ENCODE results near the gene TSKS. TPM values are rescaled to one million over a fixed set of nuclear protein-coding genes. Genes with fewer than 3 reads are reported as not detected.
A peak's percentile ranks its signal among the peaks of the same experiment; 100 is the strongest.

Gene TSKS
- total RNA-seq, 1 donor from 2014 or later = not detected

- peak in 1 of 2 donors; percentile 59 for DNase-seq (ENCODE audit: low spot score in 2 of 2)
- Histone ChIP-seq H3K27me3 (no peaks in the 10 kb centered on the region), H3K9me3 (no peaks in the 10 kb centered on the region), H3K36me3 (peaks cover 75 to 92% of the 10 kb centered on the region in 2 donors), H3K4me1 (peaks cover 0 to 5% of the 10 kb centered on the region in 2 donors), H3K27ac (no peak overlapping the region), H3K4me3 (no peak overlapping the region)
- no peak for TF ChIP-seq CTCF (IDR thresholded peaks at IDR 0.05)
- intact Hi-C loops (cut with DNase I) = no loop called here
Measured at GRCh38 chr19:49799798-49800376, 36.8 kb upstream of the TSKS start.

DNA sequence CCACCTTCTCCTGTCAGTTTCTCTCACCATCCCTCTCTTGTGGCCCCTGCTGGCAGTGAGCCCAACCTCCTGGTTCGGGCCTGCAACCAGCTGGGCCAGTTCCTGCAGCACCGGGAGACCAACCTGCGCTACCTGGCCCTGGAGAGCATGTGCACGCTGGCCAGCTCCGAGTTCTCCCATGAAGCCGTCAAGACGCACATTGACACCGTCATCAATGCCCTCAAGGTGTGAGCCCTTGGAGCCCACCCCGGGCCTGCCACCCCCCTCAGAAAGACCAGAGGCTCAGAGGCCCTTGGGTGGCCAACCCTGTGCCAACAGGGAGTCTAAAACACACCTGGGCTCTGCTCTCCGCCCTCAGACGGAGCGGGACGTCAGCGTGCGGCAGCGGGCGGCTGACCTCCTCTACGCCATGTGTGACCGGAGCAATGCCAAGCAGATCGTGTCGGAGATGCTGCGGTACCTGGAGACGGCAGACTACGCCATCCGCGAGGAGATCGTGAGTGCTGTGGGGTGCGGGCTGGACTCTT is 36.2 kb upstream of the TSKS start:
- peak in 1 of 2 donors; percentile 61 for DNase-seq (ENCODE audit: low spot score in 2 of 2)
- Histone ChIP-seq H3K27ac (no peak overlapping the region), H3K27me3 (no peaks in the 10 kb centered on the region), H3K9me3 (no peaks in the 10 kb centered on the region), H3K36me3 (peaks cover 75 to 92% of the 10 kb centered on the region in 2 donors), H3K4me1 (peaks cover 0 to 5% of the 10 kb centered on the region in 2 donors), H3K4me3 (no peak overlapping the region)
- no peak for TF ChIP-seq CTCF (IDR thresholded peaks at IDR 0.05)
- intact Hi-C loops (cut with DNase I) = no loop called here

DNA sequence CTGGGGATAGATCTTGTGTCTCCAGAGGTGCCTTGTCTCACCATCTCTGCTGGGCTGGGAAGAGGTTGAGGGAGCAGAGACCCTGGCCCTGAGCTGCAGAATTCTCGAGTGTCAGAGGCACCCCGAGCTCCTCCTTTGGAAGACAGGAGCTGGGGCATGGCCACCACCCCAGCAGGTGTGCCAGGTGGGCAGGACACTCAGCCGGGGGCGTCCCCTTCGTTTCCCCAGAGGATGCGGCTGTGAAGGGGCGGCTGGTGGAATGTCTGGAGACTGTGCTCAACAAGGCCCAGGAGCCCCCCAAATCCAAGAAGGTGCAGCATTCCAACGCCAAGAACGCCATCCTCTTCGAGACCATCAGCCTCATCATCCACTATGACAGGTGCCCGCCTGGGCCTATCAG is 35.5 kb upstream of the TSKS start:
- peaks cover 0 to 5% of the 10 kb centered on the region in 2 donors for H3K4me1 ChIP-seq
- H3K36me3 ChIP-seq = peaks cover 72 to 94% of the 10 kb centered on the region in 2 donors
- no peaks in the 10 kb centered on the region for H3K27me3 ChIP-seq
- intact Hi-C loops (cut with DNase I) = no loop called here
- TF ChIP-seq CTCF (IDR thresholded peaks at IDR 0.05) = no peak
- DNase-seq (ENCODE audit: low spot score in 2 of 2) = peak in 1 of 2 donors; percentile 58
- H3K27ac ChIP-seq = no peak overlapping the region
- no peak overlapping the region for H3K4me3 ChIP-seq
- no peaks in the 10 kb centered on the region for H3K9me3 ChIP-seq

DNA sequence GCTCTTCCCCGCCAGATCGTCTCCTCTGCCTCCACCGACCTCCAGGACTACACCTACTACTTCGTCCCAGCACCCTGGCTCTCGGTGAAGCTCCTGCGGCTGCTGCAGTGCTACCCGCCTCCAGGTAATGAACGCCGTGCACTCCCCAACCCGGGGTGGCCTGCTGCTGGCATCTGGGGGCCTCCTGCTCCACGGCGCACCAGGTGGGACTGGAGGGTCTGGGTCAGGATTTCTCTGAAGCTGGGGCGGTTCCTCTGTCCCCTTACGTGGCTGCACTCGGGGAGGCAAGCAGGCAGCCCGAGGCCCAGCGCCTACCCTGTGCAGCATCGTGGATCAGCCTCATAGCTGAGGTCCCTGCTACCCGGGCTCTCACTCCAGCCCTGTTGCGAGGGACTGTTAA is 32.5 kb upstream of the TSKS start:
- no peak for TF ChIP-seq CTCF (IDR thresholded peaks at IDR 0.05)
- H3K27me3 ChIP-seq = no peaks in the 10 kb centered on the region
- peaks cover 80 to 97% of the 10 kb centered on the region in 2 donors for H3K36me3 ChIP-seq
- H3K27ac ChIP-seq = no peak overlapping the region
- DNase-seq (ENCODE audit: low spot score in 2 of 2) = no peak
- H3K9me3 ChIP-seq = no peaks in the 10 kb centered on the region
- no peaks in the 10 kb centered on the region for H3K4me1 ChIP-seq
- intact Hi-C loops (cut with DNase I) = no loop called here
- H3K4me3 ChIP-seq = no peak overlapping the region

GRCh38 chr19:49793561-49793840 is 30.4 kb upstream of the TSKS start:
- H3K9me3 ChIP-seq = no peaks in the 10 kb centered on the region
- H3K27ac ChIP-seq = no peak overlapping the region
- no peak for DNase-seq (ENCODE audit: low spot score in 2 of 2)
- no peak overlapping the region for H3K4me3 ChIP-seq
- intact Hi-C loops (cut with DNase I) = no loop called here
- peaks cover 68 to 87% of the 10 kb centered on the region in 2 donors for H3K36me3 ChIP-seq
- TF ChIP-seq CTCF (IDR thresholded peaks at IDR 0.05) = no peak
- no peaks in the 10 kb centered on the region for H3K4me1 ChIP-seq
- H3K27me3 ChIP-seq = no peaks in the 10 kb centered on the region

Measured in ascending aorta (tissue), 2 donors.